CD14-positive monocyte (primary cell): Measurements from ENCODE around the gene ANO2. TPM values are rescaled to one million over a fixed set of nuclear protein-coding genes. Genes with fewer than 3 reads are reported as not detected.

Experiments used
- DNase-seq, 3 donors: peaks; one replicate each; pipeline ENCODE4 v3.0.0-alpha.2; 2011 to 2022
- H2AFZ ChIP-seq: 2 replicates; pipeline ENCODE4 v1.6.0; 2012; ENCODE audit warnings: mild to moderate bottlenecking, low read depth, low read length, inconsistent platforms; ENCODE audit not compliant: insufficient read depth, poor library complexity, severe bottlenecking
- H3K27ac ChIP-seq, 2 donors: 1 replicate in 1 of 2; 2 replicates in 1 of 2; pipeline ENCODE4 v1.5.1; 2012 to 2013; ENCODE audit warnings: low read length in 2 of 2, control low read depth in 1 of 2, inconsistent platforms in 1 of 2, low read depth in 1 of 2, mild to moderate bottlenecking in 1 of 2
- H3K27me3 ChIP-seq, 2 donors: one replicate each; pipeline versions ENCODE4 v1.6.0 to v1.6.1; 2011 to 2013; ENCODE audit warnings: low read length in 2 of 2; ENCODE audit not compliant: control insufficient read depth in 2 of 2, insufficient read depth in 2 of 2
- H3K36me3 ChIP-seq, 2 donors: replicated peaks in 1 of 2; 1 replicate in 1 of 2; 2 replicates in 1 of 2; pipeline versions ENCODE4 v1.5.1 to v1.6.1; 2012 to 2013; ENCODE audit warnings: low read length in 2 of 2, control low read depth in 1 of 2, inconsistent platforms in 1 of 2, mild to moderate bottlenecking in 1 of 2; ENCODE audit not compliant: insufficient read depth in 2 of 2, control insufficient read depth in 1 of 2
- H3K4me1 ChIP-seq, 2 donors: 1 replicate in 1 of 2; 2 replicates in 1 of 2; pipeline versions ENCODE4 v1.5.1 to v1.6.1; 2012 to 2013; ENCODE audit warnings: low read length in 2 of 2, control low read depth in 1 of 2, inconsistent platforms in 1 of 2, mild to moderate bottlenecking in 1 of 2, moderate library complexity in 1 of 2; ENCODE audit not compliant: insufficient read depth in 2 of 2, control insufficient read depth in 1 of 2
- H3K4me2 ChIP-seq: replicated peaks from 2 replicates; pipeline ENCODE3; 2012; ENCODE audit warnings: low read length, moderate library complexity, mild to moderate bottlenecking; ENCODE audit not compliant: poor library complexity, severe bottlenecking; ENCODE audit errors: extremely low read depth
- H3K4me3 ChIP-seq, 3 experiments: fragments of 200-600 bp in 1 of 3; sonication (generic) in 1 of 3; replicated peaks in 1 of 3; 1 replicate in 2 of 3; 2 replicates in 1 of 3; pipeline ENCODE4 v1.5.1; 2011 to 2013; ENCODE audit warnings: low read length in 3 of 3, mild to moderate bottlenecking in 3 of 3, control low read depth in 2 of 3, low read depth in 2 of 3, inconsistent platforms in 1 of 3, moderate library complexity in 1 of 3
- H3K79me2 ChIP-seq: 2 replicates; pipeline ENCODE4 v1.6.0; 2012; ENCODE audit warnings: mild to moderate bottlenecking, control low read depth, inconsistent platforms, low read length, moderate library complexity; ENCODE audit not compliant: insufficient read depth
- H3K9ac ChIP-seq: 2 replicates; pipeline ENCODE4 v1.6.0; 2017; ENCODE audit warnings: low read length, mild to moderate bottlenecking; ENCODE audit not compliant: insufficient read depth, poor library complexity, severe bottlenecking
- H3K9me3 ChIP-seq, 2 donors: replicated peaks in 1 of 2; 1 replicate in 1 of 2; 2 replicates in 1 of 2; pipeline versions ENCODE4 v1.5.1 to v1.6.1; 2012 to 2013; ENCODE audit warnings: low read length in 2 of 2, control low read depth in 1 of 2; ENCODE audit not compliant: control insufficient read depth in 1 of 2, insufficient read depth in 1 of 2
- H4K20me1 ChIP-seq: 2 replicates; pipeline ENCODE4 v1.6.0; 2012; ENCODE audit warnings: mild to moderate bottlenecking, low read length, control low read depth, moderate library complexity; ENCODE audit not compliant: insufficient read depth
- H3K27ac Mint-ChIP-seq, 7 donors: one replicate each; pipeline ENCODE4 v1.8.0; 2020; ENCODE audit warnings: mild to moderate bottlenecking in 7 of 7, mixed read lengths in 7 of 7, moderate library complexity in 6 of 7, inconsistent platforms in 2 of 7
- H3K27me3 Mint-ChIP-seq, 3 donors: one replicate each; pipeline ENCODE4 v1.8.0; 2021 to 2022; ENCODE audit warnings: low read depth in 3 of 3, mild to moderate bottlenecking in 3 of 3, mixed read lengths in 3 of 3, moderate library complexity in 3 of 3, inconsistent platforms in 1 of 3
- H3K36me3 Mint-ChIP-seq, 2 donors: one replicate each; pipeline ENCODE4 v1.8.0; 2020; ENCODE audit warnings: mixed read lengths in 2 of 2, inconsistent platforms in 1 of 2, mild to moderate bottlenecking in 1 of 2
- H3K4me1 Mint-ChIP-seq: one replicate; pipeline ENCODE4 v1.8.0; 2020; ENCODE audit warnings: mild to moderate bottlenecking, mixed read lengths
- H3K4me3 Mint-ChIP-seq, 2 donors: one replicate each; pipeline ENCODE4 v1.8.0; 2020; ENCODE audit warnings: mild to moderate bottlenecking in 2 of 2, mixed read lengths in 2 of 2, moderate library complexity in 1 of 2
- H3K9me3 Mint-ChIP-seq, 7 donors: one replicate each; pipeline ENCODE4 v1.8.0; 2020 to 2022; ENCODE audit warnings: mixed read lengths in 7 of 7, mild to moderate bottlenecking in 6 of 7, moderate library complexity in 6 of 7, inconsistent platforms in 2 of 7
- WGBS: methylation state at CpG from one replicate; pipeline ENCODE4 v1.1.5; 2013; ENCODE audit warnings: missing lambda C conversion rate; ENCODE audit not compliant: insufficient coverage; 5-methylcytosine and 5-hydroxymethylcytosine counted together
- intact Hi-C, 2 donors: fragments of 100-400 bp; cut with micrococcal nuclease; formaldehyde crosslinking; loops; one replicate each; pipeline versions ENCODE4 v1.15.0 to v1.15.1; 2023
- polyA plus RNA-seq, 3 donors: library from polyadenylated mRNA; depleted of rRNA in 1 of 3; unstranded in 2 of 3; stranded (reverse) in 1 of 3; fragments of 300-500 nt in 2 of 3; fragments of >200 nt in 1 of 3; fragmentation: Illumina TruSeq in 2 of 3; gene quantifications; 1 replicate in 2 of 3; 2 replicates in 1 of 3; pipeline ENCODE4 v1.2.3, GENCODE V29; 2012 to 2021
- TF ChIP-seq, protein P1 (sequence below): fragments of 200-600 bp; IDR thresholded peaks from one replicate; pipeline ENCODE4 v1.8.0; 2022; ENCODE audit warnings: antibody characterized with exemption, mild to moderate bottlenecking

The ANO2 gene
- polyA plus RNA-seq, 3 donors = not detected

DNA sequence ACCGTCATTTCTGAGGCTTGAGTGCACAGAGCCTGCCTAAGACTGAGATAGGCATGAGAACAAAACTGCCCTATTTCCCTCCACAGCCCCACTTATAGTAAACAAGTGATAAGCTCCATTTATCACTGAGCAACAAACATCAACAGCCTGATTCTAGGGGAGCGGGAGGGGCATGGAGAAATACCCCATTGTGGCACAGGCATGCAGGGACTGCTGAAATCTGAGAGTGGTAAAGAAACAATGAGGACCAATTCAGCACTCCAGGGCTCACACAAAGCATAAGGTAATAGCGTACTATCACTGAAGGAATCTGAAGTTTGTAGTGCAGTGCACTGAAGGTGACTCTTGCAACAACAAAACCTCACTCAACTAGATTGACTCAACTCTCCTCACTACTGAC, 186.7 kb downstream of the ANO2 start:
- Histone ChIP-seq H4K20me1 (no peaks in the 10 kb centered on the region), H3K4me1 (no peaks in the 10 kb centered on the region), H3K27me3 (peaks cover 3 to 5% of the 10 kb centered on the region in 2 donors), H3K9me3 (peaks cover 5 to 6% of the 10 kb centered on the region in 2 donors), H3K9ac (no peak overlapping the region), H3K4me2 (no peak overlapping the region), H3K27ac (no peak overlapping the region), H3K4me3 (no peak overlapping the region), H3K79me2 (no peaks in the 10 kb centered on the region), H2AFZ (no peak overlapping the region), H3K36me3 (no peaks in the 10 kb centered on the region)
- Mint-ChIP-seq H3K27me3 (peaks cover 0 to 16% (median 2%) of the 10 kb centered on the region in 3 donors), H3K36me3 (no peaks in the 10 kb centered on the region), H3K27ac (peak overlapping the region in 1 of 7 donors; percentile 4), H3K9me3 (peaks cover 1 to 14% (median 4%) of the 10 kb centered on the region in 7 donors), H3K4me1 (no peaks in the 10 kb centered on the region), H3K4me3 (no peak overlapping the region)
- TF ChIP-seq, protein P1, sequence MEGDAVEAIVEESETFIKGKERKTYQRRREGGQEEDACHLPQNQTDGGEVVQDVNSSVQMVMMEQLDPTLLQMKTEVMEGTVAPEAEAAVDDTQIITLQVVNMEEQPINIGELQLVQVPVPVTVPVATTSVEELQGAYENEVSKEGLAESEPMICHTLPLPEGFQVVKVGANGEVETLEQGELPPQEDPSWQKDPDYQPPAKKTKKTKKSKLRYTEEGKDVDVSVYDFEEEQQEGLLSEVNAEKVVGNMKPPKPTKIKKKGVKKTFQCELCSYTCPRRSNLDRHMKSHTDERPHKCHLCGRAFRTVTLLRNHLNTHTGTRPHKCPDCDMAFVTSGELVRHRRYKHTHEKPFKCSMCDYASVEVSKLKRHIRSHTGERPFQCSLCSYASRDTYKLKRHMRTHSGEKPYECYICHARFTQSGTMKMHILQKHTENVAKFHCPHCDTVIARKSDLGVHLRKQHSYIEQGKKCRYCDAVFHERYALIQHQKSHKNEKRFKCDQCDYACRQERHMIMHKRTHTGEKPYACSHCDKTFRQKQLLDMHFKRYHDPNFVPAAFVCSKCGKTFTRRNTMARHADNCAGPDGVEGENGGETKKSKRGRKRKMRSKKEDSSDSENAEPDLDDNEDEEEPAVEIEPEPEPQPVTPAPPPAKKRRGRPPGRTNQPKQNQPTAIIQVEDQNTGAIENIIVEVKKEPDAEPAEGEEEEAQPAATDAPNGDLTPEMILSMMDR = no peak
- no peak for DNase-seq
- intact Hi-C loops = no loop called here
- WGBS = no CpG with 5 or more reads among the region's 3 CpGs

DNA sequence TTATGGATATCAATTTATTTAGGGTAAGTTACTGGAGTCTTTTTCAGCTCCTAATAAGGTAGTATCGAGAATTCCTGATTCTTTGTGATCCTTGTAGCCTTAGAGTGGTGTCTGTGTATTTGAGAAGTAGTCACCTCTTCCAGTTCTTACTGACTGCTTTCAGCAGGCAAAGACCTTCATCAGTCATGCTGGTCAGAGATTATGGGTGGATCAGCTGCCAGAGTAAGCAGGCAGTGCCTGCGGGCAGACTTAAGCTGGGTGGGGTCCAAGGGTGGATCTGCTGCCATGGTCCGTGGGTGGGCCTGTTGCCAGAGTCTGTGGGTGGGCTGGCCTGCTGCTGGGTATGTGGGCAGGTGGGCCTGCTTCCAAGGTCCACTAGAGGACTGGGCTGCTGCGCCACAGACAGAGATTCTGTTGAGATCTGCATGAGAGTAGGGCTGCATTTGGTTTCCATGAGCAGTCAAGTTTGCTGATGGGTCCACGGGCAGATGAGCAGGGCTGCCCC, 188.7 kb downstream of the ANO2 start:
- no peaks in the 10 kb centered on the region for H3K36me3 ChIP-seq
- no peaks in the 10 kb centered on the region for H3K36me3 Mint-ChIP-seq
- peaks cover 1 to 14% (median 6%) of the 10 kb centered on the region in 7 donors for H3K9me3 Mint-ChIP-seq
- no peak for DNase-seq
- intact Hi-C loops = no loop called here
- H3K27me3 ChIP-seq = peaks cover 2 to 5% of the 10 kb centered on the region in 2 donors
- peaks cover 5 to 6% of the 10 kb centered on the region in 2 donors for H3K9me3 ChIP-seq
- no peak overlapping the region for H3K4me3 ChIP-seq
- peaks cover 0 to 15% (median 3%) of the 10 kb centered on the region in 3 donors for H3K27me3 Mint-ChIP-seq
- H2AFZ ChIP-seq = no peak overlapping the region
- H3K4me2 ChIP-seq = no peak overlapping the region
- no peak overlapping the region for H3K9ac ChIP-seq
- 93% methylated on average over 4 of the region's 5 CpGs for WGBS
- TF ChIP-seq, protein P1 = no peak
- no peak overlapping the region for H3K27ac ChIP-seq
- no peak overlapping the region for H3K27ac Mint-ChIP-seq
- H3K79me2 ChIP-seq = no peaks in the 10 kb centered on the region
- no peaks in the 10 kb centered on the region for H3K4me1 Mint-ChIP-seq
- no peak overlapping the region for H3K4me3 Mint-ChIP-seq
- no peaks in the 10 kb centered on the region for H3K4me1 ChIP-seq
- no peaks in the 10 kb centered on the region for H4K20me1 ChIP-seq
